ES-I3 (cell line): ENCODE data around the gene RUSF1.
A peak's percentile ranks its signal among the peaks of the same experiment; 100 is the strongest.
"Not testable (repeated sequence)": the region's sequence is repeated elsewhere in the genome, so short reads cannot be mapped to it uniquely, and the experiment has no call there.

Source experiments
- H3K36me3 ChIP-seq: 2 replicates; pipeline ENCODE4 v1.6.1; 2013; ENCODE audit warnings: mild to moderate bottlenecking, low read length, control low read depth, moderate library complexity; ENCODE audit not compliant: insufficient read depth
- H3K4me1 ChIP-seq: 2 replicates; pipeline ENCODE4 v1.6.1; 2013; ENCODE audit warnings: mild to moderate bottlenecking, control low read depth, low read length; ENCODE audit not compliant: insufficient read depth
- H3K9ac ChIP-seq: 2 replicates; pipeline ENCODE4 v1.6.1; 2013; ENCODE audit warnings: low read depth, mild to moderate bottlenecking, low read length, moderate library complexity
- H3K9me3 ChIP-seq: 2 replicates; pipeline ENCODE4 v1.6.1; 2013; ENCODE audit warnings: mild to moderate bottlenecking, low read length, moderate library complexity; ENCODE audit not compliant: control insufficient read depth, insufficient read depth

Gene RUSF1

DNA sequence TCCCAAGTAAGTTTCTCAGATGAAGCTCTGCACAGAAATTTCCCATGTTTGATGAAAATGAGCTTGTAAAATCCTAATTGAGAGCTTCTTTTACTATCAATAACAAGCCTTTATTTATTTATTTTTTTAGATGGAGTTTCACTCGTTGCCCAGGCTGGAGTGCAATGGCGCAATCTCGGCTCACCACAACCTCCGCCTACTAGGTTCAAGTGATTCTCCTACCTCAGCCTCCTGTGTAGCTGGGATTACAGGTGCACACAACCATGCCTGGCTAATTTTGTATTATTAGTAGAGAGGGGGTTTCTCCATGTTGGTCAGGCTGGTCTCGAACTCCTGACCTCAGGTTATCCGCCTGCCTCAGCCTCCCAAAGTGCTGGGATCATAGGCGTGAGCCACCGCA is 4.6 kb downstream of the RUSF1 start:
- peaks cover 16% of the 10 kb centered on the region; the same call in 1 of the 2 replicates for H3K4me1 ChIP-seq
- H3K36me3 ChIP-seq, H3K9ac ChIP-seq, H3K9me3 ChIP-seq: not testable (repeated sequence)

- no peaks in the 10 kb centered on the region for H3K9me3 ChIP-seq
Measured at GRCh38 chr16:31502981-31503380, 5.2 kb downstream of the RUSF1 start.

GRCh38 chr16:31501966-31502348 is 6.2 kb downstream of the RUSF1 start:
- Histone ChIP-seq H3K9me3 (no peaks in the 10 kb centered on the region), H3K4me1 (peaks cover 12% of the 10 kb centered on the region; the same call in 1 of the 2 replicates), H3K36me3 (0 out of 2 replicates have a peak, but pooled peaks cover 6% of the 10 kb centered on the region), H3K9ac (no peak overlapping the region)

More at GRCh38 chr16:31502981-31503380, 5.2 kb downstream of the RUSF1 start:
- Histone ChIP-seq H3K36me3 (0 out of 2 replicates have a peak, but pooled peaks cover 6% of the 10 kb centered on the region), H3K9ac (no peak overlapping the region), H3K4me1 (peaks cover 16% of the 10 kb centered on the region; the same call in 1 of the 2 replicates)

DNA sequence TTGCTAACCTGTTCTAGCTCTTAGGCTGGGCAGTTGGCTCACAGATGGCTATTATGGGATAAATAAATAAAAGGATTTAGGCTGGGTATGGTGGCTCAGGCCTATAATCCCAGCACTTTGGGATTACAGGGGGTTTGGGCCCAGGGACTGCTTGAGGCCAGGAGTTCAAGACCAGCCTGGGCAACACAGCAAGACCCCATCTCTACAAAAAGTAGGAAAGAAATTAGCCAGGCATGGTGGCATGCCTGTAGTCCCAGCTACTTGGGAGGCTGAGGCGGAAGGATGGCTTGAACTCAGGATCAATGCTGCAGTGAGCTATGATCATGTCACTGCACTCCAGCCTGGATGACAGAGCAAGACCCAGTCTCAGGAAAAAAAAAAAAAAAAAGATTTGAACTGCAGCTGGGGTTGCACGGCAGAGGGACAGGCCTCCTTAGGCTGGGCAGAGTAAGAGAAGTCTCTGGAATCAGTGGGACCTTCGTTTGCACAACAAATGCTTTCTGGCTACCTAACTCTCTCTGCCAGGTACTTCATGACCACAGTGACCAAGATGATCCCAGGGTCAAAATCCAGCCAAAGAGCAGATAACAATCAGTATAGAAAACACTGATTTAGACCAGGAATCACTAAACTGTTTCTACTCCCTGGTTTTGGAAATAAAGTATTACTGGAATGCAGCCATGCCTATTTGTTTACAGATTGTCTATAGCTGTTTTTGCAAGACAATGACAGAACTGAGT is 6.8 kb downstream of the RUSF1 start:
- 0 out of 2 replicates have a peak, but pooled peaks cover 6% of the 10 kb centered on the region for H3K36me3 ChIP-seq

GRCh38 chr16:31499928-31500327 is 8.3 kb downstream of the RUSF1 start:
- Histone ChIP-seq H3K9me3 (no peaks in the 10 kb centered on the region), H3K9ac (no peak overlapping the region), H3K4me1 (peaks cover 11% of the 10 kb centered on the region; the same call in 1 of the 2 replicates), H3K36me3 (0 out of 2 replicates have a peak, but pooled peaks cover 6% of the 10 kb centered on the region)

More for the DNA sequence above, 6.8 kb downstream of the RUSF1 start:
- Histone ChIP-seq H3K9ac (no peak overlapping the region), H3K9me3 (no peaks in the 10 kb centered on the region), H3K4me1 (peaks cover 11% of the 10 kb centered on the region; the same call in 1 of the 2 replicates)

GRCh38 chr16:31498493-31498892 is 9.7 kb downstream of the RUSF1 start:
- peaks cover 11% of the 10 kb centered on the region; the same call in 1 of the 2 replicates for H3K4me1 ChIP-seq
- no peak overlapping the region for H3K9ac ChIP-seq
- no peaks in the 10 kb centered on the region for H3K9me3 ChIP-seq
- 0 out of 2 replicates have a peak, but pooled peaks cover 6% of the 10 kb centered on the region for H3K36me3 ChIP-seq

- H3K36me3 ChIP-seq = 0 out of 2 replicates have a peak, but pooled peaks cover 6% of the 10 kb centered on the region
- H3K9me3 ChIP-seq = no peaks in the 10 kb centered on the region
- H3K4me1 ChIP-seq = peaks cover 2% of the 10 kb centered on the region; the same call in 1 of the 2 replicates
- H3K9ac ChIP-seq = no peak overlapping the region
Measured at GRCh38 chr16:31496670-31497069, 11.5 kb downstream of the RUSF1 start.

GRCh38 chr16:31493506-31494125 is 14.6 kb downstream of the RUSF1 start:
- H3K36me3 ChIP-seq = no peaks in the 10 kb centered on the region

DNA sequence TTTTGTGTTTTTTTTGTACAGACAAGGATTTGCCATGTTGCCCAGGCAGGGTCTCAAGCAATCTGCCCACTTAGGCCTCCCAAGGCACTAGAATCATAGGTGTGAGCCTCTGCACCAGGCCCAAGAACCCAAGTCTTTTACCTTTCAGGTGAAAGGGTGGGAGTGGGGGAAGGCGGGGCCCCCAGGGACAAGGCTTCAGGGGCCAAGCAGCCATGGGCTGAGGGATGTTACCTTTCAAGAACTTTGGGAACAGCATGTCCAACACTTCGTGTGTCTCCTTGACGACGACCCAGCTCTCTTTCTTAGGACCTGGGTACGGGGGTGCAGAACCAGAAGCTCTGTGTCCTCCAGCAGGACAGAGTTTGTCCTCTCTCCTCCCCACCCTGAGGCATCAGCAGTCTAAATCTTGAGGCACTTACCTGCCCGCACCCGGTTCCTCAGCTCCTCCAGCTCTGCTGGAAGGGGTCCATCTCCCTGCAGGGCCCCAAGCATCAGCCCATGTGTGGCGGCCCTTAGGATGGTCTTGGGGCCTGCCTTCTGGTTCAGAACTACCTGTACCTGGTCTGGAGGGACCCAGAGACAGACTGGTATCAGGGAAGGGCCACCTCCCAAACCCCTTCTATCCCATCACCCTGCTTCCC is 16.3 kb downstream of the RUSF1 start:
- H3K36me3 ChIP-seq = no peaks in the 10 kb centered on the region
- H3K9me3 ChIP-seq = no peaks in the 10 kb centered on the region
- no peaks in the 10 kb centered on the region; the same call in 1 of the 2 replicates for H3K4me1 ChIP-seq
- H3K9ac ChIP-seq = no peak overlapping the region

More at GRCh38 chr16:31493506-31494125, 14.6 kb downstream of the RUSF1 start:
- H3K9ac ChIP-seq = no peak overlapping the region
- H3K9me3 ChIP-seq = no peaks in the 10 kb centered on the region
- no peaks in the 10 kb centered on the region for H3K4me1 ChIP-seq

DNA sequence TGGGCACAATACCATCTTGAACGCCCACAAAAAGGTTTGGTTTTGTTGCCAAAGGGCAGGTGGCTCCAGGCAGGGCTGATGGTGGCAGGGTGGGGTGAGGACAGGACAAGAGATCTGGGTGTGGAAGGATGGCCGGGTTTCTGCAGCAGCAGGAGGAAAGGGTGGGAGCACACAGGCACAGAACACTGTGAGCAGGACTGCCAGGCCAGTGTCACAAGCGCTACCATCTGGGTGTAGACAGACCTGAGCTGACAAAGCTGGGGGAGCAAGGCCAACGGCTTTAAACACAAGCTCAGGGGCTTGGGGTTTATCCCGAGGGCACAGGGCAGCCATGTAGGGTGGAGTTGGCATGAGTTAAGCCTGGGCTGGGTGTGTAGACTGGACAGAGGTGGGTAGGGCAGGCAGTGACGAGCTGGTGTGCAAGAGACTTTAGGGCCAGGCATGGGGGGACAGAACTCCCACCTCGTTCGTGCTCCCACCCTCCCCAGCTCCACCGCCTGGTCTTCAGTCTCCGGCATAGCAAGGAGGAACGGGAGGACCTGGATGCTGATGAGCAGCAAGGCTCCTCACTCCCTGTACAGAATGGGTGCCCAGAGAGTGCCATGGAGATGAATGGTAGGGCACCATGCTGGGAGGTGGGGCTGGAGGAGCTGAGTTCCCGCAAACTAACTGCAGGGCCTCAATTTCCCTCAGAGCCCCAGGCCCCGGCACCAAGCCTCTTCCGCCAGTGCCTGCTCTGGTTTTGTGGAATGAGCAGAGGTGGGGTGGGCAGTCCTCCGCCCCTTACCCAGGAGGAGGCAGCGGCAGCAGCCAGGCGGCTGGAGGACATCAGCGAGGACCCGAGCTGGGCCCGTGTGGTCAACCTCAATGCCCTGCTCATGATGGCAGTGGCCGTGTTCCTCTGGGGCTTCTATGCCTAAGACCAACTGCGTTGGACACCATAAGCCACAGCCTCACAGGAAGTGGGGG is 18.3 kb downstream of the RUSF1 start:
- Histone ChIP-seq H3K36me3 (no peaks in the 10 kb centered on the region), H3K9ac (no peak overlapping the region), H3K4me1 (peaks cover 2% of the 10 kb centered on the region; the same call in 1 of the 2 replicates), H3K9me3 (no peaks in the 10 kb centered on the region)

GRCh38 chr16:31489298-31489564 is 19.0 kb downstream of the RUSF1 start:
- H3K9ac ChIP-seq = no peak overlapping the region
- no peaks in the 10 kb centered on the region for H3K36me3 ChIP-seq
- H3K4me1 ChIP-seq = peaks cover 8% of the 10 kb centered on the region; the same call in 1 of the 2 replicates
- no peaks in the 10 kb centered on the region for H3K9me3 ChIP-seq

- H3K36me3 ChIP-seq = no peaks in the 10 kb centered on the region
- peaks cover 8% of the 10 kb centered on the region; the same call in 1 of the 2 replicates for H3K4me1 ChIP-seq
- H3K9ac ChIP-seq = peak overlapping the region; percentile 49; the same call in 1 of the 2 replicates
- no peaks in the 10 kb centered on the region for H3K9me3 ChIP-seq
Measured at GRCh38 chr16:31488468-31489297, 19.5 kb downstream of the RUSF1 start.
